ENCODE results near the gene FLII. TPM values are rescaled to one million over a fixed set of nuclear protein-coding genes. Genes with fewer than 3 reads are reported as not detected.
A peak's percentile ranks its signal among the peaks of the same experiment; 100 is the strongest.
"Not testable (repeated sequence)": the region's sequence is repeated elsewhere in the genome, so short reads cannot be mapped to it uniquely, and the experiment has no call there.

Gene FLII
- polyA plus RNA-seq, 4 donors: 152 to 360 (median 210) TPM

DNA sequence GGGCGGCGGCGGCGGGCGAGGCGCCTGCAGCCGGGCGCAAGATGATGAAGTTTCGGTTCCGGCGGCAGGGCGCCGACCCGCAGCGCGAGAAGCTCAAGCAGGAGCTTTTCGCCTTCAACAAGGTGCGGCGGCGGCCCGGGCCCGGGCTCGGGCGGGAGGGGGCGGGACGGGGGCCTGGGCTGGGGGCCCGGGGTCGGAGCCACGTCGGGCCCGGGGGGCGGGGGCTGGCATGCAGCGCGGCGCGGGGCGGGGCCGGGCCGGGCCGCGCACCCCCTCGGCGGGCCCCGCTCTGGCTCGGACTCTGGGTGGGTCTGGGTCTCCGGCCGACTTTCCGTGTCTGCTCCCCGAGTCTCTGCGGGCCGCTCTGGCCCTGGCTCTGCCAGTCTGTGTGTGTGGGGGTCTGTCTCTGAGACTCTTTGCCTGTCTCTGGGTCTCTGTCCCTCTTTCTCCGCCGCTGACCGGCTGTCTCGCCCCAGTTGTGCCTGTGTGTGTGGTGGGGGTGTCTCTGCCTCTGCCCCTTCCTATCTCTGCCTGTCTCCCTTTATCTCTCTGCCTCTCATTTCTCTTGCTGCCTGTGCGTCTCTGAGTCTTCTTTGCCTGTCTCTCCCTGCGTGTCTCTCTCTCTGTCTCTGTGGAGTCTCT is 32.8 kb downstream of the FLII start:
- Histone ChIP-seq H3K9me3 (ENCODE audit: control insufficient read depth in 2 of 2, insufficient read depth in 1 of 2, low read depth in 1 of 2, low read length in 1 of 2) (no peaks in the 10 kb centered on the region), H3K4me1 (ENCODE audit: control insufficient read depth in 3 of 3, insufficient read depth in 2 of 3, low read depth in 1 of 3, low read length in 2 of 3) (peaks cover 0 to 24% (median 5%) of the 10 kb centered on the region in 3 donors), H3K36me3 (ENCODE audit: control insufficient read depth in 3 of 3, insufficient read depth in 2 of 3, low read depth in 1 of 3, low read length in 3 of 3) (peaks cover 0 to 6% (median 0%) of the 10 kb centered on the region in 3 donors), H3K4me3 (ENCODE audit: low read depth in 1 of 3, low read length in 3 of 3) (peak overlapping the region; percentile 76 to 89 (median 88)), H3K27me3 (ENCODE audit: control insufficient read depth in 3 of 3, insufficient read depth in 3 of 3, low read length in 3 of 3) (no peaks in the 10 kb centered on the region), H3K27ac (ENCODE audit: low read depth in 1 of 3, low read length in 2 of 3) (peak overlapping the region in 1 of 3 donors; percentile 45)
- DNase-seq (peak in 1 of 2 donors; percentile 54), FAIRE-seq (no peak)
- WGBS, 3 donors: 0 to 2% (median 0%) methylated on average over 23 to 57 of the region's 57 CpGs

GRCh38 chr17:18225121-18225641 is 33.4 kb downstream of the FLII start, which contains the start of gene LLGL1:
TSS of gene LLGL1 (plus strand) at chr17:18225635. CDS start at chr17:18225683, 48 bp downstream.
- peak within 1 kb of the TSS in 2 of 3 donors; percentile 12 to 61 for H3K27ac ChIP-seq (ENCODE audit: low read depth in 1 of 3, low read length in 2 of 3)
- DNase-seq: peak; percentile 94 to 98

GRCh38 chr17:18224387-18225120 is 34.0 kb downstream of the FLII start:
- Histone ChIP-seq H3K36me3 (ENCODE audit: control insufficient read depth in 3 of 3, insufficient read depth in 2 of 3, low read depth in 1 of 3, low read length in 3 of 3) (peaks cover 0 to 6% (median 0%) of the 10 kb centered on the region in 3 donors), H3K27me3 (ENCODE audit: control insufficient read depth in 3 of 3, insufficient read depth in 3 of 3, low read length in 3 of 3) (no peaks in the 10 kb centered on the region), H3K4me3 (ENCODE audit: low read depth in 1 of 3, low read length in 3 of 3) (peak overlapping the region in 1 of 3 donors; percentile 54), H3K9me3 (ENCODE audit: control insufficient read depth in 2 of 2, insufficient read depth in 1 of 2, low read depth in 1 of 2, low read length in 1 of 2) (no peaks in the 10 kb centered on the region), H3K4me1 (ENCODE audit: control insufficient read depth in 3 of 3, insufficient read depth in 2 of 3, low read depth in 1 of 3, low read length in 2 of 3) (peaks cover 0 to 24% (median 5%) of the 10 kb centered on the region in 3 donors), H3K27ac (ENCODE audit: low read depth in 1 of 3, low read length in 2 of 3) (peak overlapping the region in 2 of 3 donors; percentile 12 to 61)
- FAIRE-seq (no peak), DNase-seq (peak in 1 of 2 donors; percentile 26)
- WGBS, 3 donors: 49 to 63% (median 61%) methylated on average over 23 of the region's 23 CpGs

More at GRCh38 chr17:18225121-18225641, 33.4 kb downstream of the FLII start, which contains the start of gene LLGL1:
- Histone ChIP-seq H3K27me3 (ENCODE audit: control insufficient read depth in 3 of 3, insufficient read depth in 3 of 3, low read length in 3 of 3) (no peaks in the 10 kb centered on the region), H3K4me3 (ENCODE audit: low read depth in 1 of 3, low read length in 3 of 3) (peak within 1 kb of the TSS; percentile 76 to 89 (median 88)), H3K4me1 (ENCODE audit: control insufficient read depth in 3 of 3, insufficient read depth in 2 of 3, low read depth in 1 of 3, low read length in 2 of 3) (peaks cover 0 to 24% (median 5%) of the 10 kb centered on the region in 3 donors), H3K9me3 (ENCODE audit: control insufficient read depth in 2 of 2, insufficient read depth in 1 of 2, low read depth in 1 of 2, low read length in 1 of 2) (no peaks in the 10 kb centered on the region), H3K36me3 (ENCODE audit: control insufficient read depth in 3 of 3, insufficient read depth in 2 of 3, low read depth in 1 of 3, low read length in 3 of 3) (peaks cover 0 to 6% (median 0%) of the 10 kb centered on the region in 3 donors)
- 0 to 2% (median 1%) methylated on average over 15 to 60 of the region's 60 CpGs for WGBS, 3 donors
- no peak for FAIRE-seq

GRCh38 chr17:18224053-18224386 is 34.5 kb downstream of the FLII start:
- H3K4me3 ChIP-seq (ENCODE audit: low read depth in 1 of 3, low read length in 3 of 3): no peak overlapping the region
- H3K4me1 ChIP-seq (ENCODE audit: control insufficient read depth in 3 of 3, insufficient read depth in 2 of 3, low read depth in 1 of 3, low read length in 2 of 3): peaks cover 0 to 21% (median 6%) of the 10 kb centered on the region in 3 donors
- no peaks in the 10 kb centered on the region for H3K9me3 ChIP-seq (ENCODE audit: control insufficient read depth in 2 of 2, insufficient read depth in 1 of 2, low read depth in 1 of 2, low read length in 1 of 2)
- 87 to 93% (median 89%) methylated on average over 4 of the region's 4 CpGs for WGBS, 3 donors
- no peaks in the 10 kb centered on the region for H3K27me3 ChIP-seq (ENCODE audit: control insufficient read depth in 3 of 3, insufficient read depth in 3 of 3, low read length in 3 of 3)
- H3K36me3 ChIP-seq (ENCODE audit: control insufficient read depth in 3 of 3, insufficient read depth in 2 of 3, low read depth in 1 of 3, low read length in 3 of 3): peaks cover 0 to 6% (median 0%) of the 10 kb centered on the region in 3 donors
- FAIRE-seq: no peak
- DNase-seq: no peak
- peak overlapping the region in 1 of 3 donors; percentile 12 for H3K27ac ChIP-seq (ENCODE audit: low read depth in 1 of 3, low read length in 2 of 3)

- no peak for FAIRE-seq
Measured at GRCh38 chr17:18218756-18219415, 39.7 kb downstream of the FLII start.

DNA sequence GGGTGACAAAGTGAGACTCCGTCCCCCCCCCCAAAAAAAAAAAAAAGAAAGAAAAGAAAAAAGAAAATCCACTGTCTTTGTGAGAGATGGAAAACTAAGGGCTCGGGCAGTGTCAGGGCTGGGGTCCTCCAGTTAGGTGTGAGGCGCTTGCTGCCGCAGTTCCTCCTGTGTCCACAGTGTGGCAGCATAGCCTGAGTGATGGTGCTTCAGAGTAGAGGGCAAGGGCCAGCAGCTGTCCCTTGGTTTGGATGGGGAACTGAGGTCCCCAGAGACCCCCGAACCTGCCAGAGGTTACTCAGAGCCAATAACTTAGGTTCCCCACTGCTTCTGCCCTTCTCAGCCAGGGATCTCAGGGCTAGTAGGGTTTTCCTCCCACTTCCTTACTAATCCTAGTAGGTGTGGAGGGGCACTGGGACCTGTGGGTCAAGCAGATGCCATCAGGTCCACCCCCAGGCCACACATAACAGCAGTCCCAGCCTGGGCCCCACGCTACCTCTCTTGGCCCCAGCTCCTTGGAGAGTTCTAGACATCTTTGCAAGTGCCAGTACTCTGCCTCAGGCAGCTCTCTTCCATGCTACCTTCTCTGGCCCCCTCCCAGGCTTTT is 41.0 kb downstream of the FLII start:
- Histone ChIP-seq H3K27me3 (ENCODE audit: control insufficient read depth in 3 of 3, insufficient read depth in 3 of 3, low read length in 3 of 3) (no peaks in the 10 kb centered on the region), H3K4me3 (ENCODE audit: low read depth in 1 of 3, low read length in 3 of 3) (no peak overlapping the region), H3K36me3 (ENCODE audit: control insufficient read depth in 3 of 3, insufficient read depth in 2 of 3, low read depth in 1 of 3, low read length in 3 of 3) (no peaks in the 10 kb centered on the region), H3K27ac (ENCODE audit: low read depth in 1 of 3, low read length in 2 of 3) (no peak overlapping the region), H3K9me3 (ENCODE audit: control insufficient read depth in 2 of 2, insufficient read depth in 1 of 2, low read depth in 1 of 2, low read length in 1 of 2) (no peaks in the 10 kb centered on the region), H3K4me1 (ENCODE audit: control insufficient read depth in 3 of 3, insufficient read depth in 2 of 3, low read depth in 1 of 3, low read length in 2 of 3) (peaks cover 0 to 2% (median 0%) of the 10 kb centered on the region in 3 donors)
- DNase-seq: peak; percentile 60 to 72
- WGBS, 3 donors: 1 to 13% (median 4%) methylated on average over 5 to 6 of the region's 6 CpGs
- FAIRE-seq: no peak

More at GRCh38 chr17:18218756-18219415, 39.7 kb downstream of the FLII start:
- Histone ChIP-seq H3K4me3 (ENCODE audit: low read depth in 1 of 3, low read length in 3 of 3) (no peak overlapping the region), H3K36me3 (ENCODE audit: control insufficient read depth in 3 of 3, insufficient read depth in 2 of 3, low read depth in 1 of 3, low read length in 3 of 3) (no peaks in the 10 kb centered on the region), H3K27me3 (ENCODE audit: control insufficient read depth in 3 of 3, insufficient read depth in 3 of 3, low read length in 3 of 3) (no peaks in the 10 kb centered on the region), H3K27ac (ENCODE audit: low read depth in 1 of 3, low read length in 2 of 3) (no peak overlapping the region), H3K4me1 (ENCODE audit: control insufficient read depth in 3 of 3, insufficient read depth in 2 of 3, low read depth in 1 of 3, low read length in 2 of 3) (peaks cover 0 to 2% (median 0%) of the 10 kb centered on the region in 3 donors), H3K9me3 (ENCODE audit: control insufficient read depth in 2 of 2, insufficient read depth in 1 of 2, low read depth in 1 of 2, low read length in 1 of 2) (no peaks in the 10 kb centered on the region)
- WGBS, 3 donors: 48 to 68% (median 64%) methylated on average over 4 of the region's 4 CpGs
- DNase-seq: no peak

DNA sequence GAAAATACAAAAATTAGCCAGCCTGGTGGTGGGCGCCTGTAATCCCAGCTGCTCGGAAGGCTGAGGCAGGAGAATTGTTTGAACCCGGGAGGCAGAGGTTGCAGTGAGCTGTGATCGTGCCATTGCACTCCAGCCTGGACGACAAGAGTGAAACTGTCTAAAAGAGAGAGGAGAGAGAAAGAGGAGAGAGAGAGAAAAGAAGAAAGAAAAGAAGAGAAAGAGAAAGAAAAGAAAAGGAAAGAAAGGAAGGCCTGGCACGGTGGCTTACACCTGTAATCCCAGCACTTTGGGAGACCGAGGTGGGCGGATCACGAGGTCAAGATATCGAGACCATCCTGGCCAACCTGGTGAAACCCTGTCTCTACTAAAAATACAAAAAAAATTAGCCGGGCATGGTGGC is 41.6 kb downstream of the FLII start:
- H3K4me3 ChIP-seq (ENCODE audit: low read depth in 1 of 3, low read length in 3 of 3); H3K9me3 ChIP-seq (ENCODE audit: control insufficient read depth in 2 of 2, insufficient read depth in 1 of 2, low read depth in 1 of 2, low read length in 1 of 2); FAIRE-seq; H3K4me1 ChIP-seq (ENCODE audit: control insufficient read depth in 3 of 3, insufficient read depth in 2 of 3, low read depth in 1 of 3, low read length in 2 of 3); H3K27ac ChIP-seq (ENCODE audit: low read depth in 1 of 3, low read length in 2 of 3); H3K27me3 ChIP-seq (ENCODE audit: control insufficient read depth in 3 of 3, insufficient read depth in 3 of 3, low read length in 3 of 3); DNase-seq; H3K36me3 ChIP-seq (ENCODE audit: control insufficient read depth in 3 of 3, insufficient read depth in 2 of 3, low read depth in 1 of 3, low read length in 3 of 3): not testable (repeated sequence)
- 82 to 84% (median 82%) methylated on average over 11 of the region's 11 CpGs for WGBS, 3 donors
